ENCODE data around the gene PRXL2A. TPM values are rescaled to one million over a fixed set of nuclear protein-coding genes. Genes with fewer than 3 reads are reported as not detected.

PRXL2A gene
- total RNA-seq, 2 donors from 2014 or later = 86.0 to 101 TPM

DNA sequence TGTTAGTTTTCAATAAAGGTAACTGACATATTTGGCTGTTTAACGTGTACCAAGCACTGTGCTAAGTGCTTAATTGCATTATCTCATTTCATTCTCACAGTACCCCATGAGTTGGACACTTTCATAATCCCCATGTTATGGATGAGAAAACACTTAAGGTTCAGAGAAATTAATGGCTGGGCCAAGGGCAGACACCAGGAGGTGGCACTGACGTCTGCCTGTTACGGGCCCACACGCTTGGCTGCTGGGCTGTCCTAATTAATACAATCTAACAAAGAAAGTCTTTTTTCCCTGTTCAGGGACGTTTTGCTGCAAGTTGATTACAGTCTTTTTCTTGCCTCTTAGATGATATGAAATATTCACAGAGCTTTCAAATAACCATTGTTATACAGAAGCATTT, 35.7 kb upstream of the PRXL2A start:
- no peaks in the 10 kb centered on the region for H3K36me3 ChIP-seq
- H3K4me1 ChIP-seq (replicated peaks) = no peaks in the 10 kb centered on the region
- DNase-seq (ENCODE audit: low spot score) = no peak
- 73% methylated on average over 5 of the region's 5 CpGs for WGBS
- intact Hi-C loops (cut with DNase I) = no loop called here
- no peak overlapping the region for H3K27ac ChIP-seq
- H3K27me3 ChIP-seq (replicated peaks; ENCODE audit: insufficient read depth) = no peaks in the 10 kb centered on the region
- no peak overlapping the region for H3K4me3 ChIP-seq
- no peak for TF ChIP-seq POLR2A (IDR thresholded peaks at IDR 0.05)
- no peaks in the 10 kb centered on the region for H3K9me3 ChIP-seq

DNA sequence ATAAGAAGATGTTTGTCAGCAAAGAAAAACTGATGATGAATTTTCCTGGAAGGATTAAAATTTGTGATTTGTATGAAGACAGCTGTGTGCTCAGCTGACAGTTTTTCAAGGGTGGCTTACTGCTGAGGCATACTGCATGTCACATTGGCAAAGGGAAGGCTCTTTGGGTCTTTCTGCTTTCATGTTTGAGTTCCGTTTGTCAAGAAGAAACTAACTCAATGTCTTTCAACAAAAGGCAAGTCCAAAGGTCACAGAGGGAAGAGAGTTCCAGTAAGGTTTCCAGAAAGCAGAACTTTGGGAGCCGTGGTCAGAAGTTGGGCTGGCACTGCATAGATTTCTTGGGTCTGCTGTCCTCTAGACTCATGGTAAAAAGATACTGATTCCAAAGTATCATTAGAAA, 34.8 kb upstream of the PRXL2A start:
- no peak overlapping the region for H3K4me3 ChIP-seq
- H3K4me1 ChIP-seq (replicated peaks) = no peaks in the 10 kb centered on the region
- 85% methylated on average over 2 of the region's 2 CpGs for WGBS
- no peak for TF ChIP-seq POLR2AphosphoS5 (IDR thresholded peaks at IDR 0.05)
- TF ChIP-seq, protein P1, sequence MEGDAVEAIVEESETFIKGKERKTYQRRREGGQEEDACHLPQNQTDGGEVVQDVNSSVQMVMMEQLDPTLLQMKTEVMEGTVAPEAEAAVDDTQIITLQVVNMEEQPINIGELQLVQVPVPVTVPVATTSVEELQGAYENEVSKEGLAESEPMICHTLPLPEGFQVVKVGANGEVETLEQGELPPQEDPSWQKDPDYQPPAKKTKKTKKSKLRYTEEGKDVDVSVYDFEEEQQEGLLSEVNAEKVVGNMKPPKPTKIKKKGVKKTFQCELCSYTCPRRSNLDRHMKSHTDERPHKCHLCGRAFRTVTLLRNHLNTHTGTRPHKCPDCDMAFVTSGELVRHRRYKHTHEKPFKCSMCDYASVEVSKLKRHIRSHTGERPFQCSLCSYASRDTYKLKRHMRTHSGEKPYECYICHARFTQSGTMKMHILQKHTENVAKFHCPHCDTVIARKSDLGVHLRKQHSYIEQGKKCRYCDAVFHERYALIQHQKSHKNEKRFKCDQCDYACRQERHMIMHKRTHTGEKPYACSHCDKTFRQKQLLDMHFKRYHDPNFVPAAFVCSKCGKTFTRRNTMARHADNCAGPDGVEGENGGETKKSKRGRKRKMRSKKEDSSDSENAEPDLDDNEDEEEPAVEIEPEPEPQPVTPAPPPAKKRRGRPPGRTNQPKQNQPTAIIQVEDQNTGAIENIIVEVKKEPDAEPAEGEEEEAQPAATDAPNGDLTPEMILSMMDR (IDR thresholded peaks at IDR 0.05) = no peak
- TF ChIP-seq POLR2A (IDR thresholded peaks at IDR 0.05) = no peak
- no peaks in the 10 kb centered on the region for H3K27me3 ChIP-seq (replicated peaks; ENCODE audit: insufficient read depth)
- no peak overlapping the region for H3K27ac ChIP-seq
- DNase-seq (ENCODE audit: low spot score) = no peak
- intact Hi-C loops (cut with DNase I) = no loop called here
- no peaks in the 10 kb centered on the region for H3K9me3 ChIP-seq
- no peaks in the 10 kb centered on the region for H3K36me3 ChIP-seq

- no peaks in the 10 kb centered on the region for H3K27me3 ChIP-seq (replicated peaks; ENCODE audit: insufficient read depth)
- H3K4me1 ChIP-seq (replicated peaks) = no peaks in the 10 kb centered on the region
- H3K27ac ChIP-seq = no peak overlapping the region
- intact Hi-C loops (cut with DNase I) = loop anchor here (5.0 to 10.0 kb wide), 3 partner anchors 63 to 545 kb away; no protein-coding TSS in a partner anchor
- WGBS = 71% methylated on average over 3 of the region's 3 CpGs
- no peak overlapping the region for H3K4me3 ChIP-seq
- TF ChIP-seq POLR2A (IDR thresholded peaks at IDR 0.05) (no peak), POLR2AphosphoS5 (IDR thresholded peaks at IDR 0.05) (no peak)
- TF ChIP-seq, protein P1 (IDR thresholded peaks at IDR 0.05) = no peak
- no peak for DNase-seq (ENCODE audit: low spot score)
- no peaks in the 10 kb centered on the region for H3K9me3 ChIP-seq
- no peaks in the 10 kb centered on the region for H3K36me3 ChIP-seq
Observed at GRCh38 chr10:80379701-80380100, 28.6 kb upstream of the PRXL2A start.

DNA sequence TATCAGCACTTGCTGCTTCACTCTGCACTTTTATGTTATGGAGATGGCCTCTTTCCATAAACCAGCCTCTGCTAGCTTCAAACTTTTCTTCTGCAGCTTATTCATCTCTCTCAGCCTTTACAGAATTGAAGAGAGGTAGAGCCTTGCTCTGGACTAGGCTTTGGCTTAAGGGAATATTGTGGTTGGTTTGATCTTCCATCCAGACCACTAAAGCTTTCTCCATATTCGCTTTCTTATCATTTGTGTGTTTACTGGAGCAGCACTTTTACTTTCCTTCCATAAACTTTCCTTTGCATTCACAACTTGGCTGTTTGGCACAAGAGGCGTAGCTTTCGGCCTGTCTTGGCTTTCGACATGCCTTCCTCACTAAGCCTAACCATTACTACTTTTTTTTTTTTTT, 28.2 kb upstream of the PRXL2A start:
- Histone ChIP-seq H3K4me3 (no peak overlapping the region), H3K36me3 (no peaks in the 10 kb centered on the region), H3K27ac (no peak overlapping the region), H3K4me1 (replicated peaks) (no peaks in the 10 kb centered on the region), H3K9me3 (no peaks in the 10 kb centered on the region), H3K27me3 (replicated peaks; ENCODE audit: insufficient read depth) (no peaks in the 10 kb centered on the region)
- TF ChIP-seq, protein P1 (IDR thresholded peaks at IDR 0.05) = no peak
- no peak for TF ChIP-seq POLR2A (IDR thresholded peaks at IDR 0.05)
- no peak for TF ChIP-seq POLR2AphosphoS5 (IDR thresholded peaks at IDR 0.05)
- 75% methylated on average over 4 of the region's 4 CpGs for WGBS
- intact Hi-C loops (cut with DNase I) = loop anchor here (5.0 to 10.0 kb wide), 3 partner anchors 62 to 545 kb away; no protein-coding TSS in a partner anchor
- DNase-seq (ENCODE audit: low spot score) = no peak

- WGBS = 10% methylated on average over 4 of the region's 4 CpGs
- peak; percentile 21 for DNase-seq (ENCODE audit: low spot score)
- H3K9me3 ChIP-seq = no peaks in the 10 kb centered on the region
Observed at GRCh38 chr10:80382989-80383388, 25.4 kb upstream of the PRXL2A start.

More at GRCh38 chr10:80382989-80383388, 25.4 kb upstream of the PRXL2A start:
- Histone ChIP-seq H3K27ac (no peak overlapping the region), H3K36me3 (no peaks in the 10 kb centered on the region), H3K4me3 (no peak overlapping the region), H3K4me1 (replicated peaks) (no peaks in the 10 kb centered on the region), H3K27me3 (replicated peaks; ENCODE audit: insufficient read depth) (no peaks in the 10 kb centered on the region)
- intact Hi-C loops (cut with DNase I) = loop anchor here (5.0 to 10.0 kb wide), 3 partner anchors 59 to 542 kb away; no protein-coding TSS in a partner anchor
- TF ChIP-seq POLR2AphosphoS5 (IDR thresholded peaks at IDR 0.05) (peak; percentile 28), POLR2A (IDR thresholded peaks at IDR 0.05) (no peak)
- TF ChIP-seq, protein P1 (IDR thresholded peaks at IDR 0.05) = peak in 3 of 4 experiments; percentile 65 to 69 (median 68)
